Peyer's patch (tissue), 4 donors: ENCODE results near the gene CYB561.

Experiments
- POLR2A ChIP-seq, 2 donors: fragments of 450-650 bp; IDR thresholded peaks; one replicate each; pipeline ENCODE4 v1.5.1; 2017; ENCODE audit warnings: antibody characterized with exemption in 2 of 2, mild to moderate bottlenecking in 2 of 2, moderate library complexity in 2 of 2
- TF ChIP-seq, protein P1 (sequence below), 6 experiments: fragments of 450-650 bp in 4 of 6; fragments of 200-600 bp in 2 of 6; sonication (generic) in 1 of 6; IDR thresholded peaks; one replicate each; pipeline ENCODE4 v1.5.1; 2017 to 2019; ENCODE audit warnings: antibody characterized with exemption in 6 of 6, mild to moderate bottlenecking in 3 of 6, moderate library complexity in 1 of 6

DNA sequence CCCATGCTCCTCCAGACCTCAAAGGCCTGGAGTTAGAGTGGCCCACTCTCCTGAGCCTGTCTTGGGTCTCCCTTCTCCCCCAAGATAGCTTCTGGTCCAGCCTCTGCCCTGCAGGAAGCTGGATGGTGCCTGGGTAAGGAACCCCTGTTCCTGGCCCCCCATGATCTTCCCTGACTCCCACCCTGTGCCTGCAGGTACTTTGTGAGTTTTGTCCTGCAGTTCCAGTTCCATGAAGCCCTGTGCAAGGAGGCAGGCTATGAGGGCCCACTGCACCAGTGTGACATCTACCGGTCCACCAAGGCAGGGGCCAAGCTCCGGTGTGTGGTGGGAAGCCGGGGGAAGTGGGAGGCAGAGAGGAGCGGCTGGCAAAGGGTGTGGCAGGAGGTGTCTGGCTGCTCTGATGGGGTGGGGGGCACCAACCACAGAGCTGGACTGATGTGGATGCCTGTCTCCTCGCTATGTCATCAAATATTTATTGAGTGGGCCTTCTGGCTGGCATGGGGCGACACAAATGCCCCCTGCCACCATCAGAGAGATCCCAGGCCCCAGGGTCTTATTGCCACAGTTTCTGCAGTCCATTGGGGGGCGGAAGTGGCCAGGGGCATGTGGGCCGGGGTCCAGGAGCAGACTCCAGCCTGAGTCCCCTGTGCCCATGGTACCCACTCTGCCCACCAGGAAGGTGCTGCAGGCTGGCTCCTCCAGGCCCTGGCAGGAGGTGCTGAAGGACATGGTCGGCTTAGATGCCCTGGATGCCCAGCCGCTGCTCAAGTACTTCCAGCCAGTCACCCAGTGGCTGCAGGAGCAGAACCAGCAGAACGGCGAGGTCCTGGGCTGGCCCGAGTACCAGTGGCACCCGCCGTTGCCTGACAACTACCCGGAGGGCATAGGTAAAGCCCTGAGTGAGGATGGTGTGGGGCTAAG, 37.8 kb upstream of the CYB561 start:
- TF ChIP-seq, protein P1, sequence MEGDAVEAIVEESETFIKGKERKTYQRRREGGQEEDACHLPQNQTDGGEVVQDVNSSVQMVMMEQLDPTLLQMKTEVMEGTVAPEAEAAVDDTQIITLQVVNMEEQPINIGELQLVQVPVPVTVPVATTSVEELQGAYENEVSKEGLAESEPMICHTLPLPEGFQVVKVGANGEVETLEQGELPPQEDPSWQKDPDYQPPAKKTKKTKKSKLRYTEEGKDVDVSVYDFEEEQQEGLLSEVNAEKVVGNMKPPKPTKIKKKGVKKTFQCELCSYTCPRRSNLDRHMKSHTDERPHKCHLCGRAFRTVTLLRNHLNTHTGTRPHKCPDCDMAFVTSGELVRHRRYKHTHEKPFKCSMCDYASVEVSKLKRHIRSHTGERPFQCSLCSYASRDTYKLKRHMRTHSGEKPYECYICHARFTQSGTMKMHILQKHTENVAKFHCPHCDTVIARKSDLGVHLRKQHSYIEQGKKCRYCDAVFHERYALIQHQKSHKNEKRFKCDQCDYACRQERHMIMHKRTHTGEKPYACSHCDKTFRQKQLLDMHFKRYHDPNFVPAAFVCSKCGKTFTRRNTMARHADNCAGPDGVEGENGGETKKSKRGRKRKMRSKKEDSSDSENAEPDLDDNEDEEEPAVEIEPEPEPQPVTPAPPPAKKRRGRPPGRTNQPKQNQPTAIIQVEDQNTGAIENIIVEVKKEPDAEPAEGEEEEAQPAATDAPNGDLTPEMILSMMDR (IDR thresholded peaks at IDR 0.05): no peak
- no peak for TF ChIP-seq POLR2A (IDR thresholded peaks at IDR 0.05)
